Activated CD8-positive, alpha-beta memory T cell treated with anti-CD3 and anti-CD28 coated beads, Interleukin-2, amount 50 U/mL, for 24 hours (primary cell): ENCODE results near the gene TIGD1.
"Not testable (repeated sequence)": the region's sequence is repeated elsewhere in the genome, so short reads cannot be mapped to it uniquely, and the experiment has no call there.

Source experiments
- DNase-seq: peaks from one replicate; pipeline ENCODE4 v3.0.0-alpha.2; 2020; ENCODE audit errors: extremely low read depth

TIGD1 gene

DNA sequence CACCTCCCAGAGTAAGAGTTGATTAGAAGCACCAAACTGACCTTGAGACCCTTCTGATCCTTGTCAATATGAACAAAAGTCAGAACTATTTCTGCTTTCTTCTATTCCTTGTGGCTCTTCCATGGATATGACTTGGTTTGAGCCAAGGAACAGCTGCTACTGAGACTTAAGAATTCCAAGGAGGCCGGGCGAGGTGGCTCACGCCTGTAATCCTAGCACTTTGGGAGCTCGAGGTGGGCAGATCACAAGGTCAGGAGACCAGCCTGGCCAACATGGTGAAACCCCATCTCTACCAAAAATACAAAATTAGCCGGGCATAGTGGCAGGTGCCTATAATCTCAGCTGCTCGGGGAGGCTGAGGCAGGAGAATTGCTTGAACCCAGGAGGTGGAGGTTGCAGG lies 20.1 kb upstream of the TIGD1 start:
- not testable (repeated sequence) for DNase-seq

DNA sequence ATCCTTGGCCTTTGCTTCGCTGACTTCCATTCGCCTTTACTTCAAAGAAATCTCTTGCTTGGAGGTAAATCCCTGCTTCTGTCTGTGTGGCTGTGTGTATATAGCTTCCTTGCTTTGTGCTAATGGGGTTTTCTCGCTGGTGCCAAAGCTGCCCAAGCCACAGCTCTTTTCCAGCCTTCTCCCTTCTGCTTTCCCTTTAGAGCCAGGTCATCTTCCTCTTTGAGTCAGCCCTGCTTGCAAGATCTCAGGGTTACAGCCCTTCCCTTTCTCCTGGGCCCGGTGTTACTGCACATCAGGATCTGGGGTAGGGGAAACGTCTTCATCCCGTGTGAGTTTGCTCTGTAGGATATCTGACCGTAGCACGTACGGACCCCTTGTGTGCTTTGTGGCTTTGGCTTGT lies 19.2 kb upstream of the TIGD1 start:
- DNase-seq: no peak

DNA sequence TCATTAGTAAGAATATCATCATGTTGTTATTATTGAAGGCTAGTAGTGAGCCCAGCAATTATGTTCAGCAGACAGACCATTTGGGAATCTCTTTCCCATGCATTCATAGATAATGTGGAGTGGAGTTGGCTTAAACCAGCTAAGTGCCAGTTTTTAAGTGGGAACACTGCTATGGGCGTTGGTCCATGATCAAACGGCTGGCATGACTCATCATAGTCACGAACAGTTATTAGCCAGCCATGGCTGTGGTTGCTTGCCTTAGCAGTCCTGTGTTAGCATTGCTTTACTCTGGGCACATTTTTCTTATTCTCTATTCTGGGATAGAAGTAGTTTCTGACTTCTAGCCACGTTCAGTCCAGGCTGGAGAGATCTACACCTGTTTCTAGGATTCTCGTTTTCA lies 17.8 kb upstream of the TIGD1 start:
- DNase-seq: no peak

DNA sequence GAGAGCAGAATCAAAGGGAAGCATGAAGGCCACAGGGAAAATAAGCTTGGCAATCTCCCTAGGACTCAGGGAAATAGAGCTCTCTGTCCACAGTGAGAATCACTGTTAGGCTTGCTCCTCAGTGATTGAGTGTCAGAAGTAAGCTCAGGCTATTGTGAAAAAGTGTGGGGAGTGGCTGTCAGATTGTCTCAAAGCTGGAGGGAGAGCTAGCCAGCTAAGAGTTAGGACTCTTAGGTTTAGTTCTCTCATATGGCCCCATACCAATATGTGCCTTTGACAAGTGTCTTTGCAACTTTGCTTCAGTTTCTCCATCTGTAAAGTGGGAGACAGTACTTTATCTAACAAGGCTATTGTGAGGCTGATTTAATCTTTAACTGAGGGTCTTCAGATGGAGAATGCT lies 17.4 kb upstream of the TIGD1 start:
- DNase-seq: no peak

DNA sequence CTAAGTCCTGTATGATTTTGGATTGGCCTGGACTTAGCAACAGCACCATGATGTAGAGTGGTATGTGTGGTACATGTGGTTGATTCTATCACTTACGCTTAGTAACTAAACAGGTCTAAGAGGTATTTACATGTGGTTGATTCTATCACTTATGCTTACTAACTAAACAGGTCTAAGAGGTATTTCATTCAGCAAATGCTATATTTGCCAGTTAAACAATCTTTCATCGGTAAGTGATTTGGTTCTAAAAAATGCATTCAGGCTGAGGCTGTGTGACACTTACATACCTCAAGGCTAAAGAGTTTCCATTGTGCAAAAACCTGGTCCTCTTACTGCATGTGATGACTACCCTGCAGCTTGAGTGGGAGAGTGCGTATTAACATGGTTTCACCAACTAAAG lies 13.2 kb upstream of the TIGD1 start:
- DNase-seq: no peak

DNA sequence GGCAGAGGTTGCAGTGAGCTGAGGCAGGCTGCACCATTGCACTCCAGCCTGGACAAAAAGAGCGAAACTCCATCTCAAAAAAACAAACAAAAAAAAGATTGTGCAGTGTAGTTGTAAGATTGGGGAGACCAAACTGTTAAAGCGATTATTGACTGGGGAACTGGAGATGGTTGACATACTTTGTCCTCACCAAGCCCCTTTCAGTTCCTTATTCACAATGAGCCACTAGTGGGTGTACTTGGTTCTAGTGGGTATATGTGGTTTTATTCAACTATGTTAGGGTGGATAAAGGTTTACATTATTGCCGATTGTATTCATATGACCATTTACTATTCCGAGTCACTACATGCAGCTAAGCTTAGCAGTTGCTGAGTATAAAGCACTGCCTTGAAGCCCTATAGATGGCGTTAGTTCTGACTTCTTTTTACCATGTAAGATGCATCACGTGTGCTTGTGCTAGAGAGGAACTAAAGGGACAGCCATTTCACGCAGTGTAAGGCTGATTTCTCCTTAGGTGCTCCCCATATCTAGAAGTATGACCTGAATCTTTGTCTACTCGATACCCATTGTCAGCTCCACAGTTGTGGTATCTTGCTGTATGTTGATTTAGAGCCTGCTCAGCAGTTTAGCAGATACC lies 12.3 kb upstream of the TIGD1 start:
- no peak for DNase-seq

DNA sequence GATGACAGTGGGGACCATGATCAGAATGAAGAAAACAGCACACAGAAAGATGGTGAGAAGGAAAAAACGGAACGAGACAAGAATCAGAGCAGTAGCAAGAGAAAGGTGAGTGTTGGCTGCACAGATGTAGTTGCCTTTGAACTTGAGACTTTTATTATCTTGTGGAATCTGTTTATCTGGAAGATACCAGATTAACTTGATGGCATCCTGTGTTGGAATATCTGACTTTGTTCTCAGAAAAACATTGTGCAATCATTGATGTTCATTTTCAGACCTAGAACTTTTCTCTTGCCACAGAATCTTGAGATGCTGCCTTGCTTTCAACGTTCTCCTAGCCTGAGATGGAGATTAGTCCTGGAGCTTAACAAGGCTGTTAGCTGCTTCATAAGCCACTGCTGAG lies 6.1 kb upstream of the TIGD1 start:
- no peak for DNase-seq

DNA sequence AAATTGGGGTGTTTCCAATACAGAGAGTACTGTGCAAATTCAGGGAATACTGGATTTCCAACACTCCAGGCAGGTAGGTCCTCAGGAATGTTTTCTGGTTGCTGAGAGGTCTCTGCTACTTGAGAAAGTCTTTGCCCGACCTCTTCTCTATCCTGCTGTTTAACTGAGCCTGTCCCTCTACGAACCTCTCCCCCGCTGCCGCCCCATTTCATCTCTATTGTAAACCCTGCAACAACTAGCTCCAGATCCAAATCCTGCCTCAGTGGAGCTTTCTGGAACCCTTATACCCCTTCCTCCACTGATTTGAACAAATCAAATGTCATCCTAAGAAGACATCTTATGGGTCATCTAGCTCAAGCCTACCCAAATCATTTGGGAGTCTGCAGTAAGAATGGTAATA lies 1.4 kb upstream of the TIGD1 start:
- DNase-seq: no peak

DNA sequence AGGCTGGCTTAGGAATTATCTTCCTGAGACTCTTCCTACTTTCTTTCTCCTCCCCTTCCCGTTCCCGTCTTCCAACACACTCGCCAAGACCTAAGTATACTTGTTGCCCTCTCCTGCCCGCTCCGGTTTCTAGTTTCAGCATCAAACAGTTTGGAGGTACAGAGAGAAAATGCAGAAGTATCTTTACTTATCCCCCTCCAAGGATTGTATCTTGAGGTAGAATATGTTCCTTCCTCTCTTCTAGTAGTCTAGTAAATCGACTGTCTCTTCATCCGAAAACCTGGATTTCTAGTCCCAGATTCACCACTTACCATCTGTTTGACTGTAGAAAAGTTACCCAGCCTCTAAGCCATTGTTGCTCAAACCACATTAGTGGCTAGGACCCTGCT lies 887 bp upstream of the TIGD1 start:
- DNase-seq: no peak

DNA sequence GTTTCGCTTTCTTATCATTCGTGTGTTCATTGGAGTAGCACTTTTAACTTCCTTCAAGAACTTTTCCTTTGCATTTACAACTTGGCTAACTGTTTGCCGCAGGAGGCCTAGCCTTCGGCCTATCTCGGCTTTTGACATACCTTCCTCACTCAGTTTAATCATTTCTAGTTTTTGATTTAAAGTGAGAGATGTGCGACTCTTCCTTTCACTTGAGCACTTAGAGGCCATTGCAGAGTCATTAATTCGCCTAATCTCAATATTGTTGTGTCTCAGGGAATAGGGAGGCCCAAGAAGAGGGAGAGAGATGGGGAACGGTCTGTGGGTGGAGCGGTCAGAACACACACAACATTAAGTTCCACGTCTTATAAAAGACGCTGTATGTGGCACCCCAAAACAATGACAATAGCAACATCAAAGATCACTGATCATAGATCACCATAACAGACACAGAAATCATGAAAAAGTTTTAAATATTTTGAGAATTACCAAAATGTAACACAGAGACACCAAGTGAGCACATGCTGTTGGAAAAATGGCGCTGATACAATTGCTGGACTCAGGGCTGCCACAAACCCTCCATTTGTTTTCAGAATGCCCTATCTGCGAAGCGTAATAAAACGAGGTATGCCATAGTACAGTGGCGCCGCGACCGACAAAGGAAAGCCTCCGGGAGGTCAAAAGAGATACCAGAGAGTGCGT lies 553 bp downstream of the TIGD1 start:
- DNase-seq: no peak

DNA sequence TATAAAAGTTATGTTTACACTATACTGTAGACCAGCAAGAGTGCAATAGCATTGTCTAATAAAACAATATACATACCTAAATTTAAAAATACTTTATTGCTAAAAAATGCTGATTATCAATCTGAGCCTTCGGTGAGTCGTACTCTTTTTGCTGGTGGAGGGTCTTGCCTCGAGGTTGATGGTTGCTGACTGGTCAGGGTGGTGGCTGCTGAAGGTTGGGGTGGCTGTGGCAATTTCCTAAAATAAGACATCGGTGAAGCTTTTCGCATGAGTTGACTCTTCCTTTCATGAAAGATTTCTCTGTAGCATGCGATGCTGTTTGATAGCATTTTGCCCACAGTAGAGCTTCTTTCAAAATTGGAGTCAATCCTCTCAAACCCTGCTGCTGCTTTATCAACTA lies 2.4 kb downstream of the TIGD1 start:
- no peak for DNase-seq

DNA sequence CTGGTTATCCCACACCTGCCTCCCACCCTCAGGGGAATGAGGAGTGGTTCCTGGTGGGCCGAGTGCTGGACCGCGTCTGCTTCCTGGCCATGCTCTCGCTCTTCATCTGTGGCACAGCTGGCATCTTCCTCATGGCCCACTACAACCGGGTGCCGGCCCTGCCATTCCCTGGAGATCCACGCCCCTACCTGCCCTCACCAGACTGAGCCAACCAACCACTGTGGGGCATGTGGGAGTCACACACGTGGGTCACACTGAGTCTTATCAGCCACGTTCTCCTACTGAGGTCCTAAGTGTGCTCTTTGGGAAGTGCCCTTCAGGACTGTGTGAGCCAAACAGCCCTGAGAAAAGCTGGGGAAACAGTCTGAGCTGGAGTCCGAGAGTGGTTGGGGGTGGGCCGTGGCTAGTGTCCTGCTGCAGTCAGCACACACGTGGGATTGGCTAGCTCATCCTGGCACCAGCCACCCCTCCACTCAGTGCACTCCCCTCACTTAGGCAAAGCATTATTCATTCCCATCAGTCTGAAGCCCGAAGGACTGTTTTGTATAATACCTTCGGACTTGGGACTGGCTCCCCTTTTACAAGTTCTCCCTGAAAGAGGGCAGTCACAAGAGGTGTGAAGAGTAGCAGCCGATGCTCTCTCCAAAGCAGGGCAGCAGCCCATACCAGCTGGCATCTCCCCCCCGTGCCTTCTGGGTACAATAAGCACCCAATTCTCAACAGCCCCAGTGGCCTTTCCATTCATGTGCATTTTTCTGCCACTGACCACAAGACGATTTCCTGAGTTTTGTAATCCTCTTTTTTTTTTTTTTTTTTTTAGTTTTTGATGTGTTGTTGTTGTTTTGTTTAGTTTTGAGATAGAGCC lies 4.6 kb downstream of the TIGD1 start:
- DNase-seq: no peak

DNA sequence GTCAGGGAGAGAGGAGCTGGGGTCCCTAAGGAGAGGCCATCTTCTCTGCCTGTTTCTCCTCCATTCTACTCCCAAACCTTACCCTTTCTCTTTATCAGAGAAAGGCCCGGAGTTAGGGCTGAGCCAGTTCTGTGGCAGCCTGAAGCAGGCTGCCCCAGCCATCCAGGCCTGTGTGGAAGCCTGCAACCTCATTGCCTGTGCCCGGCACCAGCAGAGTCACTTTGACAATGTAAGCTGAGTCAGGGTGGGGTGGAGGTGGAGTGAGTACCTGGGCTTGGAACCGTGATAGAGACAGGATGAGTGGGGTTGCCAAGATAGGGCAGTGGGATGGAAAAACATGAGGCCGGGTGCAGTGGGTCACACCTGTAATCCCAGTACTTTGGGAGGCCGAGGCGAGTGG lies 5.7 kb downstream of the TIGD1 start:
- DNase-seq: no peak

DNA sequence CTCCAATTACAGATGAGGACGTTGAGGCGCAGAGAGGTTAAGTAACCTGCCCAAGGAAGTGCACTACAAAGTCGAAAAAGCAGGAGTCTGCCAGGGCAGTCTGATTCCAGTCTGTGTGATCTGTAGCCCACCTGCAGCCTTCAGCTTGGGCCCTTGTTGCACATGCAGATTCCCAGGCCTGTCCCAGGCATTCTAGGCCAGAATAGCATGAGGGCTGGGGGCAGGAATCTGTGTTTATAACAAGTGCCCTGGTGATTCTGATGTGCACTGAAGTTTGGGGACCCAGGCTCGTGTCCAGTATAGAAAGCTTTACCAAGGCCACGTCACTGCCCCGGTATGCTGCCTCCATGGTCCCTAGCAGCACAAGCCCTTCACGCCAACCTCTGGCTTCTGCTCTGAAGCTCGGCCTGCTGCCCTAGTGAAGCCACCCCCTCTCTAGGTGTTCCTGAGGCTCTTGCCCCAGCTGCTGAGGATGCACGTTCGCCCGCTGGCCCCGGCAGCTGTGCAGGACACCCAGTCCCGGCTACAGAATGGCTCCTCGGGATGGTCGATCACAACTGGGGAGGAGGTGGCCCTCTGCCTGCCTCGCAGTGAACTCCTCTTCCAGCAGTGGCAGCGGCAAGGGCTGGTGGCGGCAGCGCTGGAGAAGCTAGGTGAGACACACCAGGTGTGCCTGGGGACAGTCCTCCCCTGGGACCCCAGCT lies 6.3 kb downstream of the TIGD1 start:
- DNase-seq: no peak

DNA sequence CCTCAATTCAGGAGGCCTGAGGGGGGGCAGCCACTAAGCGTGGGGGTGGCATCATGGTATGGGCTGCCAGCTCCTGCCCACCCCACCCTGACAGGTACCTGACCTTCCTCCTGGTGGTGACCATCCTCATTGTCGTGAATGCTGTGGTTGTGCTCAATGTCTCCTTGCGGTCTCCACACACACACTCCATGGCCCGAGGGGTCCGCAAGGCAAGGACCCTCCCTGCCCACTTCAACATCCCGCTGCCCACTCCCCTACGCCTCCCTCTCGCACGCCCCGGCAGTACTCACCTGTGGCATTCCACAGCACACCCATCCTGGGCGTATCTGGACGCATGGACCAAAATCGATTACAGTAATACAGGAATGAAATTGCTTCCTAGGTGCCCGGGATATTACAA lies 6.9 kb downstream of the TIGD1 start:
- no peak for DNase-seq

DNA sequence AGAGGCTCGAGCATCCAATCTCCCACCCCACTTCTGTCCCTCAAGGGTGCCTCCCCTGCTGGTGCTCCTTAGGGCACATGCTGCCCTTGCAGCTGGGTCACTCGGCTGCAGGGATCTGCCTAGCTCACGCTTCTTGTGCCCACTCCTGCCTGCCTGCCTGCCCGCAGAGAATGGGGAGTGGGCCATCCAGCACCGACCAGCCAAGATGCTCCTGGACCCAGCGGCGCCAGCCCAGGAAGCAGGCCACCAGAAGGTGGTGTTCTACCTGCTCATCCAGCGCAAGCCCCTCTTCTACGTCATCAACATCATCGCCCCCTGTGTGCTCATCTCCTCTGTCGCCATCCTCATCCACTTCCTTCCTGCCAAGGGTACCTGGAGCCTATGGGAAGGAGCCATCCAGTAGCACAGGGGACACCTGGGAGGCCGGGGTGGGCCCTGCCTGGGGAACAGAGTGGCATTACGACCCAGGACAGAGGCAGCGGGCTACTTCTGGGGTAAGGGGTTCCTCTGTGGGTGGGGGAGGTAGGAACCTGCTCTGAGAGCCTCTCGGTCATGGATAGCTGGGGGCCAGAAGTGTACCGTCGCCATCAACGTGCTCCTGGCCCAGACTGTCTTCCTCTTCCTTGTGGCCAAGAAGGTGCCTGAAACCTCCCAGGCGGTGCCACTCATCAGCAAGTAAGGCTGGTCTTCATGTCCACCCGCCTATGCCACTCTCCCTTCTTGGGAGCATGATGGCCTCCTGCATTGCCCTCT lies 7.5 kb downstream of the TIGD1 start:
- no peak for DNase-seq

DNA sequence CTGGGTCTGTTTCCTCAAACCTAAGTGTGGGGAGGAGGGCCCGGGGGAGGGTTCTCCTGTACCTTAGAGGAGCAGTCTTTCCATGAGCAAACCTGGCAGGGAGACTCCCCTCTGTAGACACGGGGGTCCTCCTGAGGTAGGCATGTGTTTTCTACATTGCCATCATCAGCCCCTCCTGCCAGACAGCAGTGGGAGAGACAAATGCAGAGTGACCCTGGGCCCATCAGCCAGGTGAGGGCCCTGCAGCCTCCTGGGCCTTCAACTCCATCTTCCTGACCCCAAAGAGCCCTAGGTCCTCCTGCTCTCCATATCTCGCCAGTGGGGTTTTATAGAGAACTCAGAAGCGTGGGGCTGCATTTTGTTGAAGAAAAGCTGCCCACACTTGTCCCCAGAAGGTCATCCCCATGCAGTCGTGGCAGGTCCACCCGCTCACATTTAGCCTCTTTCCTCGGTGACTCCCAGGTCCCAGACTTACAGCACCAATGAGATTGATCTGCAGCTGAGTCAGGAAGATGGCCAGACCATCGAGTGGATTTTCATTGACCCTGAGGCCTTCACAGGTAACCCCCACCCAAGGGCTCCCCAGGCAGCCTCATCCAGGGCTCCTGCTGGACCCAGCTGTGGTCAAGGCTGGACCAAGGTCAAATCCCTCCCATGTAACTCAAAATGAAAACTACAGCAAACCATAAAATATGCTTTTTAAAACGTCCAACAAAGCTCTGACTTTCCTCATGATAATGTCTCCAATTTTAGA lies 8.2 kb downstream of the TIGD1 start:
- no peak for DNase-seq

DNA sequence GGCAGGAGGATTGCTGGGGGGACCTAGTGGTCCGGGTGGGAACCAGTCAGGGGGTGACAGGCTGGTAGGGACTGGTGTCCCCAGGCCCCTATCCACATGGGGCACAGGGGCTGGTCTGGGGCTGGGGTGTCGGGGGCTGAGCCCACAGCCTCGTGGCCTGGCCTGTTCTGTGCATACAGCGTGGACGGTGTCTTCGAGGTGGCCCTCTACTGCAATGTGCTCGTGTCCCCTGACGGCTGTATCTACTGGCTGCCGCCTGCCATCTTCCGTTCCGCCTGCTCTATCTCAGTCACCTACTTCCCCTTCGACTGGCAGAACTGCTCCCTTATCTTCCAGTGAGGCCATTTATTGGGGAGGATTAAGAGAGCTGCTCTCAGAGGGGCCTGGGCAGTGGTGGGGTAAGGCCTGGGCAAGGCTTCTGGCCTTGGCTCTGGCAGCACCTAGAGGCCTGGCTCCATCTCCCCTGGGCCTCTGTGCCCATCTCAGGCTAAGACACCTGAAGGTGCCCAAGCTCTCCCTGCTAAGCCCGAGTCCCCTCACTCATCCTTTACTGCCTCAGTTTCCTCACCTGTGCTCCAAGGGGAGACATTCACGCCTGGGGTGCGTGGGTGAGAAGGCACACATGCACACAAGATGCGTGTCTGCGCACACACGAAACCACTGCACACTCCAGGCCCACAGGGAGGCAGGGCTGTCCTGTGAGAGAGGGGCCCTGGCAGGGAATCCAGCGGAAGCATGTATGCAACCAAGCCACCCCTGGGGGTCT lies 9.0 kb downstream of the TIGD1 start:
- no peak for DNase-seq

DNA sequence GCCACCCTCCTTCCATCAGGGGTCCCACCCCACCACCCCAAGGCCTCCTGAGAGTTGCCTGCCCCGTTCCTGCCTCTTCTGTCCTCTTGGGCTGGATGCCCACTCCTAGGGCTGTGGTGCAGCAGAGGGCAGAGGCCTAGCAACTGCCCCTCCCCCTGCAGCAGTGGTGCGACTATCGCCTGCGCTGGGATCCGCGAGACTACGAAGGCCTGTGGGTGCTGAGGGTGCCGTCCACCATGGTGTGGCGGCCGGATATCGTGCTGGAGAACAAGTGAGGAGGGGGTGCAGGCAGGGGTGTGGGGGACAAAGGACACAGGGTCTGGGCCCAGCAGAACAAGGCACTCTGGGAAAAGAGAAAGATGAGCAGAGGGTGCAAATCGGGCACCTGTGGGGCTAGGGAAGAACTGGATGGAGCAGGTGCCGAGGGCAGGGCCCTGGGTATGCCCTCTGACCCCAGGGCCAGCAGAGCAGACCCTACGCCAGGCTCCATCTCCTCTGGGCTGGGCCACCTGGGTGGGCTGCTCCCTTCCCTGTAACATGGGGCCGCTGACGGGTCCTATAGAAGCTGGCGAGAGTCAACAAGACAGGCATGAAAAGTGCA lies 9.8 kb downstream of the TIGD1 start:
- no peak for DNase-seq
